ENCODE results near the gene SAMD14.
"Not testable (repeated sequence)": the region's sequence is repeated elsewhere in the genome, so short reads cannot be mapped to it uniquely, and the experiment has no call there.

The SAMD14 gene

GRCh38 chr17:50067996-50068395 lies 62.0 kb downstream of the SAMD14 start:
- no peak for DNase-seq
- Mint-ChIP-seq H3K27me3 (no peaks in the 10 kb centered on the region), H3K4me1 (no peaks in the 10 kb centered on the region), H3K4me3 (no peak overlapping the region), H3K36me3 (ENCODE audit: low read depth) (peaks cover 6% of the 10 kb centered on the region), H3K9me3 (no peaks in the 10 kb centered on the region), H3K27ac (no peak overlapping the region)
- ATAC-seq, result no peak

DNA sequence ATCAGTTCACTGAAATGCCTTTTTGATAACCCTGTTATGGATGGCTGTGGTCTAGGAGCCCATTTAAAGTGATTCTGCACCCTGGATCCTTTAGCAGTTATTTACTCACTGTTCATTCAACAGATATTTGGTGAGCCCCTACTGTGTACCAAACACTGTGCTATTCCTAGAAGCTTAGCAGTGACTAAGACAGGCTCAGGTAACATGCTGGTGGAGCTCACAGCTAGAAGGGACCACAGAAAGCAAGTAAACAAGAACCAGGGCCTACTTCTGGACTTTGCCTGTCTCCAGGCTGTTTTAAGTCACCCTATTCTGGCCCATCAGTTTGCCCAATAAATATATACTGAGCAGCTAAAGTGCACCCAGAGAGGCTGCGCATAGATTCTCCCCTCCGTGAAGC lies 63.0 kb downstream of the SAMD14 start:
- ATAC-seq, result no peak
- H3K9me3 Mint-ChIP-seq, result no peaks in the 10 kb centered on the region
- H3K36me3 Mint-ChIP-seq (ENCODE audit: low read depth), result peaks cover 6% of the 10 kb centered on the region
- no peak overlapping the region for H3K4me3 Mint-ChIP-seq
- H3K27me3 Mint-ChIP-seq, result no peaks in the 10 kb centered on the region
- DNase-seq, result no peak
- no peaks in the 10 kb centered on the region for H3K4me1 Mint-ChIP-seq
- H3K27ac Mint-ChIP-seq, result no peak overlapping the region

DNA sequence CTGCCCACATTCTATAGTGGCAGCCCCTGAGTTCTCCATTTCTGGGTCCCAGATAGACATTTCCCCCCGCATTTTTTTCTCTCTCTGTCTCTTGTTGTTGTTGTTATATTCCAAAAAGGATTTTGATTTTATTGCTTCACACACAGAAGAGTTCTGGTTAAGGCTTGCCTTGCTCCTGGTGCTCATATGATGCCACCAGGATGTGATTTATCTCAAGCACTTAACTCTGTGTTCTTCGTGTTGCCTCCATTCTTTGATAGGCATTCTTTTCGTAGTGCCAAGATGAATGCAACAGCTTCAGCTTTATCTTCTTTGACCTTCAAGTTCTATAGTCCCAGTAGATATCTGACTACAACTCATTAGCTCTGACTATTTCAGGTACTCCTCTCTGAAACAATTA lies 64.9 kb downstream of the SAMD14 start:
- Mint-ChIP-seq H3K4me1 (no peaks in the 10 kb centered on the region), H3K36me3 (ENCODE audit: low read depth) (no peaks in the 10 kb centered on the region), H3K9me3 (no peaks in the 10 kb centered on the region), H3K27ac (no peak overlapping the region), H3K4me3 (no peak overlapping the region), H3K27me3 (no peaks in the 10 kb centered on the region)
- DNase-seq (no peak), ATAC-seq (no peak)

DNA sequence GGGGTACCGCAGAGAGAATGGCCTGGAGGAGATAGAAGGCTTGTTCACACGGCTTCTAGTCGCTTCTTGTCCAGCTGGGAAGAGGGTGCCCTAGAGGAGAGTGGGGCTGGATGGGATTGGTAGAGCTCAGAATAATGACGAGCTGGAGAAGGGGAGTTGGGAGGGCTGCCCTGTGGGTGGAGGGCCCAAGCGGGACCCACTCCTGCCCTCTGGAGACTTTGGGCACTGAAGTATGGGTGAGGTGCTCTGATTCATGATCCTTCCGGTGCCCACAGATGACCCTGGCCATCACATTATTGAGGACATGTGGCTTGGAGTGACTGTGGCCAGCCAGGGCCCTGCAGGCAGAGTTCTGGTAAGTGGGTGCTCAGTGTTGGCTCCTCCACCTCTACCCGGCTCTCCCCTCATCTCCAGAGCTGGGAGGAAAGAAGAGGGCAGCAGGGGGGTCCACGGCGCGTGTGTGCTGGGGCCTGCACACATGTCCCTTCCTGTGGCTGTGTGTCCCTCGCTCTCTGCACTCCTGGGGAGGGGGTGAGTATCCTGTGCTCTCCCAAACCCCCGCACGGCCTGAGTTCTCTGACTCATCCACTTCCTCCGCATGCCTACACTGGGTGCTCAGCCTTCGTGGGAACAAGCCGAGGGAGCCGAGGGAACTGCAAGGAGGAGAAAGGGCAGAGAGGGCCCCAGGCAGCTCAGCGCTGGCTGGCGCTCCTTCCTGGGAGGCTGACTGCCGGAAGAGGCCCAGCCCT lies 65.5 kb downstream of the SAMD14 start:
- no peaks in the 10 kb centered on the region for H3K4me1 Mint-ChIP-seq
- H3K4me3 Mint-ChIP-seq, result no peak overlapping the region
- H3K27me3 Mint-ChIP-seq, result no peaks in the 10 kb centered on the region
- no peaks in the 10 kb centered on the region for H3K36me3 Mint-ChIP-seq (ENCODE audit: low read depth)
- H3K9me3 Mint-ChIP-seq, result no peaks in the 10 kb centered on the region
- ATAC-seq (no peak), DNase-seq (no peak)
- no peak overlapping the region for H3K27ac Mint-ChIP-seq

DNA sequence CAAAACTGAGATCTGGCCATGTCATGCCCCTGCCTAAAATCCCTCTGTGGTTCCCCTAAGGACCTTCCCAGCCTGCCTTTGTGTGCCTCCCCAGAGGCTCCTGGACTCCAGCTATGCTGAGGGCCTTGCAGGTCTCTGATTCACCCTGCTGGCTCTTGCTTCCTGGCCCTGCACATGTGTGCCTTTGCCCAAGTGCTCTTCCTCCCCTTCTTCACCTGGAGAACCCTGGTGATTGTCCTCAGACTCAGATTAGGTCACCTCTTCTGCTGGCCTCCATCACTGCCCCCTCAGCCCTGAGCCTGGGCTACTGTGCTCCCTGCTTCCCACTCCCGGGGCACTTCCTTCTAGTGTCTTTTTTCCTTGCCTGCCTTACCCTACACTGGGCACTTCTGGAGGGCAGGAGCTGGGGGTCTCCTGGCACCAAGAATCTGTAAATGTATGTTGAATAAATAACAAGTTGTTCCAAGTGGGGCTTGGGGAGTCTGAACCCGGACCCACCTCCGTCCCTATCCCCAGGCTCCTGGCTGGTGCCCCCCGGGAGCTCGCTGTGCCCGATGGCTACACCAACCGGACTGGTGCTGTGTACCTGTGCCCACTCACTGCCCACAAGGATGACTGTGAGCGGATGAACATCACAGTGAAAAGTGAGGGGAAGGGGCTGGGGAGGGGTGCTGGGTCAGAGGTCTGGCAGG lies 66.3 kb downstream of the SAMD14 start:
- Mint-ChIP-seq H3K9me3 (no peaks in the 10 kb centered on the region), H3K4me1 (no peaks in the 10 kb centered on the region), H3K4me3 (no peak overlapping the region), H3K27me3 (no peaks in the 10 kb centered on the region), H3K27ac (no peak overlapping the region), H3K36me3 (ENCODE audit: low read depth) (no peaks in the 10 kb centered on the region)
- no peak for ATAC-seq
- DNase-seq, result no peak

- no peak overlapping the region for H3K4me3 Mint-ChIP-seq
- H3K27me3 Mint-ChIP-seq, result peaks cover 7% of the 10 kb centered on the region
- H3K27ac Mint-ChIP-seq, result no peak overlapping the region
- DNase-seq, result no peak
- ATAC-seq, result no peak
- no peaks in the 10 kb centered on the region for H3K9me3 Mint-ChIP-seq
- H3K4me1 Mint-ChIP-seq, result no peaks in the 10 kb centered on the region
- H3K36me3 Mint-ChIP-seq (ENCODE audit: low read depth), result no peaks in the 10 kb centered on the region
These were observed 67.4 kb downstream of the SAMD14 start for GRCh38 chr17:50062293-50063243.

DNA sequence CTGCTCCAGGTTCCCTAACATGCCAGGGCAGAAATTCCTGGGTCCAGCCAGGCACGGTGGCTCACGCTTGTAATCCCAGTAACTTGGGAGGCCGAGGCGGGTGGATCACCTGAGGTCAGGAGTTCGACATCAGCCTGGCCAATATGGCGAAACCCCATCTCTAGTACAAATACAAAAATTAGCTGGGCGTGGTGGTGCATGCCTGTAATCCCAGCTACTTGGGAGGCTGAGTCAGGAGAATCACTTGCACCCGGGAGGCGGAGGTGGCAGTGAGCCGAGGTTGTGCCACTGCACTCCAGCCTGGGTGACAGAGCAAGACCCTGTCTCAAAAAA lies 68.3 kb downstream of the SAMD14 start:
- DNase-seq, result not testable (repeated sequence)

GRCh38 chr17:50060951-50061712 lies 68.8 kb downstream of the SAMD14 start:
- Mint-ChIP-seq H3K4me3 (no peak overlapping the region), H3K9me3 (no peaks in the 10 kb centered on the region), H3K27ac (no peak overlapping the region), H3K27me3 (peaks cover 14% of the 10 kb centered on the region), H3K36me3 (ENCODE audit: low read depth) (no peaks in the 10 kb centered on the region), H3K4me1 (peaks cover 6% of the 10 kb centered on the region)
- DNase-seq (no peak), ATAC-seq (no peak)

More for the DNA sequence above, 68.3 kb downstream of the SAMD14 start:
- not testable (repeated sequence) for ATAC-seq; H3K36me3 Mint-ChIP-seq (ENCODE audit: low read depth); H3K4me1 Mint-ChIP-seq; H3K9me3 Mint-ChIP-seq; H3K27ac Mint-ChIP-seq; H3K4me3 Mint-ChIP-seq
- H3K27me3 Mint-ChIP-seq, result peaks cover 11% of the 10 kb centered on the region

Data from activated naive CD8-positive, alpha-beta T cell treated with anti-CD3 and anti-CD28 coated beads, Interleukin-2, amount 50 U/mL, for 24 hours (primary cell).